PFSK-1 (cell line): ENCODE measurements around the gene CYP2A13.

Experiments
- FOXP2 ChIP-seq: optimal IDR thresholded peaks from 2 replicates; pipeline ENCODE3; 2011; ENCODE audit warnings: borderline replicate concordance, control low read depth, inconsistent platforms; ENCODE audit not compliant: insufficient read depth; ENCODE audit errors: extremely low read length, extremely low read depth
- POLR2AphosphoS5 ChIP-seq: IDR thresholded peaks from 2 replicates; pipeline ENCODE4 v1.6.1; 2012; ENCODE audit warnings: low read depth, mild to moderate bottlenecking, control low read depth, low read length, moderate library complexity
- SIN3A ChIP-seq: IDR thresholded peaks from 2 replicates; pipeline ENCODE4 v1.6.1; 2012; ENCODE audit warnings: mild to moderate bottlenecking, low read length, moderate library complexity, borderline replicate concordance; ENCODE audit not compliant: insufficient read depth
- TAF1 ChIP-seq: IDR thresholded peaks from 2 replicates; pipeline ENCODE4 v1.6.1; 2012; ENCODE audit warnings: low read length, control low read depth, borderline replicate concordance; ENCODE audit not compliant: insufficient read depth
- TF ChIP-seq, protein P1 (sequence below), 2 experiments: IDR thresholded peaks; 2 replicates each; pipeline versions ENCODE4 v1.6.1 to v1.8.0; 2011 to 2012; ENCODE audit warnings: low read depth in 2 of 2, low read length in 2 of 2, control low read depth in 1 of 2, inconsistent platforms in 1 of 2, mild to moderate bottlenecking in 1 of 2, moderate library complexity in 1 of 2; ENCODE audit not compliant: insufficient read depth in 1 of 2

The CYP2A13 gene

DNA sequence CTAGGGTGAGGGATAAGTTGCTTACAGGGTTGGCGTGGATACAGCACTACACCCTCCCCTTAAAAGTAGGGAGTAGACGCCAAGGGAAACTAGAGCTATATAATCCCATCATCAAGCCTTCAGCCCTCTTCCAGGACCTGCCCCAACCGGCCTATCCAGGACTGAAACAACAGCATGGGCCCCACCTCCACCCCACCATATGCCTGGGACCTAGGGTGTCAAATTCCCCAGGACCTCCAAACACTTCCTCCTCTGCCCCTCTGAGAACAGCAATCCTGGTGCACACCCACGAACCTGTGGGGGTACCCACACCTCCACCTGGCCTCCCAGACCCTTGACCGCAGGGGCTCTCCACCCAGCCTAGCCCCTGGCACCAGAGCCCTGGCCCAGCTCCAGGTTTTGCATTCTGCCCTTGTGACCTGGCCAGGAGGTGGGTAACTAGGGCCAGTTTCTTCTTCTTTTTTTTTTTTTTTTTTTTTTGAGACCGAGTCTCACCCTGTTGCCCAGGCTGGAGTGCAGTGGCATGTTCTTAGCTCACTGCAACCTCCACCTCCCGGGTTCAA lies 24.6 kb downstream of the CYP2A13 start:
- TF ChIP-seq, protein P1, sequence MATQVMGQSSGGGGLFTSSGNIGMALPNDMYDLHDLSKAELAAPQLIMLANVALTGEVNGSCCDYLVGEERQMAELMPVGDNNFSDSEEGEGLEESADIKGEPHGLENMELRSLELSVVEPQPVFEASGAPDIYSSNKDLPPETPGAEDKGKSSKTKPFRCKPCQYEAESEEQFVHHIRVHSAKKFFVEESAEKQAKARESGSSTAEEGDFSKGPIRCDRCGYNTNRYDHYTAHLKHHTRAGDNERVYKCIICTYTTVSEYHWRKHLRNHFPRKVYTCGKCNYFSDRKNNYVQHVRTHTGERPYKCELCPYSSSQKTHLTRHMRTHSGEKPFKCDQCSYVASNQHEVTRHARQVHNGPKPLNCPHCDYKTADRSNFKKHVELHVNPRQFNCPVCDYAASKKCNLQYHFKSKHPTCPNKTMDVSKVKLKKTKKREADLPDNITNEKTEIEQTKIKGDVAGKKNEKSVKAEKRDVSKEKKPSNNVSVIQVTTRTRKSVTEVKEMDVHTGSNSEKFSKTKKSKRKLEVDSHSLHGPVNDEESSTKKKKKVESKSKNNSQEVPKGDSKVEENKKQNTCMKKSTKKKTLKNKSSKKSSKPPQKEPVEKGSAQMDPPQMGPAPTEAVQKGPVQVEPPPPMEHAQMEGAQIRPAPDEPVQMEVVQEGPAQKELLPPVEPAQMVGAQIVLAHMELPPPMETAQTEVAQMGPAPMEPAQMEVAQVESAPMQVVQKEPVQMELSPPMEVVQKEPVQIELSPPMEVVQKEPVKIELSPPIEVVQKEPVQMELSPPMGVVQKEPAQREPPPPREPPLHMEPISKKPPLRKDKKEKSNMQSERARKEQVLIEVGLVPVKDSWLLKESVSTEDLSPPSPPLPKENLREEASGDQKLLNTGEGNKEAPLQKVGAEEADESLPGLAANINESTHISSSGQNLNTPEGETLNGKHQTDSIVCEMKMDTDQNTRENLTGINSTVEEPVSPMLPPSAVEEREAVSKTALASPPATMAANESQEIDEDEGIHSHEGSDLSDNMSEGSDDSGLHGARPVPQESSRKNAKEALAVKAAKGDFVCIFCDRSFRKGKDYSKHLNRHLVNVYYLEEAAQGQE (IDR thresholded peaks at IDR 0.05; ENCODE audit: insufficient read depth in 1 of 2, low read depth in 2 of 2, low read length in 2 of 2): no peak
- TF ChIP-seq POLR2AphosphoS5: no peak
- no peak for TF ChIP-seq TAF1
- TF ChIP-seq FOXP2: no peak
- TF ChIP-seq SIN3A: no peak

DNA sequence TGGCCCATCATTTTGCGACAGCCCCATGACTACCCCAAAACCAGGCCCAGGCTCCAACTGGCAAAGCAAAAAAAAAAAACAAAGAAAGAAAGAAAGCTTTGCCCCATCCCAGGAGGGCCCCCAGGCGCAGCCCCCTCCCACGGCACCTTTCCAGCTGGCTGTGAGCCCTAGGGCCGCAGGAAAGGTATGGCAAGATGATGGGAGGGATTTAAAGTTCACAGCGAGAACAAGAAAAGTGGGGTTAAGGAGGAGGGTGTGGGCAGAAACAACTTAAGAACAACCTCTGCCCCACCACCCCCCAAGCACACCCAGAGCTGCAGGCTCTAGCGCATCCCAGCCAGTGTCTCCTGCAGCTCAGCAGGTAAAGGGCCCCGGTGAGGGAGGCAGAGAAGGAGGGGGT lies 25.9 kb downstream of the CYP2A13 start, which contains the start of gene CYP2F1:
CYP2F1 (plus strand) TSS at position 301 of the 400 bp plus-strand sequence. CDS start 1,757 bp downstream, outside the sequence.
- no peak for TF ChIP-seq SIN3A

DNA sequence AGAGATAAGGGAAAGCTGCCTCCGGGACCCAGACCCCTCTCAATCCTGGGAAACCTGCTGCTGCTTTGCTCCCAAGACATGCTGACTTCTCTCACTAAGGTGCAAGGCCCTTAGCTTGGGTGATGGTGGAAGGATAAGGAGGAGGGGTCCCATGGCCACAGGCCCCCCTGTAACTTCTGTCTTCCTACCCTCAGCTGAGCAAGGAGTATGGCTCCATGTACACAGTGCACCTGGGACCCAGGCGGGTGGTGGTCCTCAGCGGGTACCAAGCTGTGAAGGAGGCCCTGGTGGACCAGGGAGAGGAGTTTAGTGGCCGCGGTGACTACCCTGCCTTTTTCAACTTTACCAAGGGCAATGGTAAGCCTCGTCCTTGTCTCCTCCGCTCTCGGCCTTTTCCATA lies 28.0 kb downstream of the CYP2A13 start:
- no peak for TF ChIP-seq POLR2AphosphoS5
- TF ChIP-seq, protein P1 (IDR thresholded peaks at IDR 0.05; ENCODE audit: insufficient read depth in 1 of 2, low read depth in 2 of 2, low read length in 2 of 2): no peak
- TF ChIP-seq FOXP2: no peak
- TF ChIP-seq TAF1: no peak
- TF ChIP-seq SIN3A: no peak

- TF ChIP-seq, protein P1 (IDR thresholded peaks at IDR 0.05; ENCODE audit: insufficient read depth in 1 of 2, low read depth in 2 of 2, low read length in 2 of 2): no peak
- TF ChIP-seq TAF1: no peak
- no peak for TF ChIP-seq FOXP2
- no peak for TF ChIP-seq SIN3A
These were observed 35.6 kb downstream of the CYP2A13 start for GRCh38 chr19:41123716-41124294.

DNA sequence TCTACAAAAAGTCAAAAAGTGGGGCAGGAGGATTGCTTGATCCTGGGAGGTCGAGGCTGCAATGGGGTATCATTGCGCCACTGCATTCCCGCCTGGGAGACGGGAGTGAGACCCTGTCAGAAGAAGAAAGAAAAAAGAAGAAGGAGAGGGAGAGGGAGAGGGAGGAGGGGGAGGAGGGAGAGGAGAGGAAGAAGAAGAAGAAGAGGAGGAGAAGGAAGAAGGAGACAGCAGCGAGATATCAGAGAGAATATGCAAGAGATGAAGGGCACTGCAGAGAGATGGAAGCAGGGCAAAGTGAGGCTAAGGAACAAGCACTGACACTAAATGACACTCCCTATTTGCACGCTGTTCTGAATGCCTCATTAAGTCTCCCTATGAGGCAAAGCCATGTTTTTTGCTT lies 40.4 kb downstream of the CYP2A13 start:
- TF ChIP-seq FOXP2 (no peak), POLR2AphosphoS5 (no peak), SIN3A (no peak), TAF1 (no peak)
- TF ChIP-seq, protein P1 (IDR thresholded peaks at IDR 0.05; ENCODE audit: insufficient read depth in 1 of 2, low read depth in 2 of 2, low read length in 2 of 2): no peak
